HepG2 (cell line): ENCODE data around the gene CFAP45.

Source experiments
- FLYWCH1 ChIP-seq: sonication (generic); formaldehyde crosslinking; IDR thresholded peaks from 2 replicates; pipeline ENCODE4 v1.8.1; 2023; ENCODE audit warnings: mild to moderate bottlenecking, missing genetic modification reagents
- NBN ChIP-seq: fragments of 450-650 bp; conservative IDR thresholded peaks from 2 replicates; pipeline ENCODE4 v1.6.1; 2017

- TF ChIP-seq NBN (no peak), FLYWCH1 (CRISPR knock-in tag) (no peak)
These were observed 68.4 kb downstream of the CFAP45 start for GRCh38 chr1:159831412-159832141.
